ENCODE results near the gene CCNE1.

The CCNE1 gene

DNA sequence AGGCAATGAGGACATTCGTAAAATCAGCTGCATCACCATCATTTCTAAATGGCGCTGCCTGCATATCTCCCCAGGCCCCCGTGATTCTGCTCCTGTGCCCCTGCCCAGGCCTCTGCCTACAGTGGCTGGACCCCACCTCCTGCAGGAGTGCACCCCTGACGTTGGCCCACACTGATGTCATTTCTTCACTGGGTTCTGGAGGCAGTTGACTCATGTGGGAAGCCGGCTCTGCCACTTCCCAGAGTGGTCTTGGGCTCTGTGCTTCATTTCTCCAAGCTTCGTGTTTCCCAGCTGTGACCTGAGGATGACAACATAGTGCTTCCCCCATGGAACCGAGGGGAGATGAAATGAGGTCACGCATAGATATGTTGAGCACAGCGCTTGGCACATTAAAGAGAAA lies 19.9 kb downstream of the CCNE1 start:
- TF ChIP-seq, protein P1, sequence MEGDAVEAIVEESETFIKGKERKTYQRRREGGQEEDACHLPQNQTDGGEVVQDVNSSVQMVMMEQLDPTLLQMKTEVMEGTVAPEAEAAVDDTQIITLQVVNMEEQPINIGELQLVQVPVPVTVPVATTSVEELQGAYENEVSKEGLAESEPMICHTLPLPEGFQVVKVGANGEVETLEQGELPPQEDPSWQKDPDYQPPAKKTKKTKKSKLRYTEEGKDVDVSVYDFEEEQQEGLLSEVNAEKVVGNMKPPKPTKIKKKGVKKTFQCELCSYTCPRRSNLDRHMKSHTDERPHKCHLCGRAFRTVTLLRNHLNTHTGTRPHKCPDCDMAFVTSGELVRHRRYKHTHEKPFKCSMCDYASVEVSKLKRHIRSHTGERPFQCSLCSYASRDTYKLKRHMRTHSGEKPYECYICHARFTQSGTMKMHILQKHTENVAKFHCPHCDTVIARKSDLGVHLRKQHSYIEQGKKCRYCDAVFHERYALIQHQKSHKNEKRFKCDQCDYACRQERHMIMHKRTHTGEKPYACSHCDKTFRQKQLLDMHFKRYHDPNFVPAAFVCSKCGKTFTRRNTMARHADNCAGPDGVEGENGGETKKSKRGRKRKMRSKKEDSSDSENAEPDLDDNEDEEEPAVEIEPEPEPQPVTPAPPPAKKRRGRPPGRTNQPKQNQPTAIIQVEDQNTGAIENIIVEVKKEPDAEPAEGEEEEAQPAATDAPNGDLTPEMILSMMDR (IDR thresholded peaks at IDR 0.05; ENCODE audit: borderline replicate concordance, insufficient read depth, low read depth, low read length): no peak

DNA sequence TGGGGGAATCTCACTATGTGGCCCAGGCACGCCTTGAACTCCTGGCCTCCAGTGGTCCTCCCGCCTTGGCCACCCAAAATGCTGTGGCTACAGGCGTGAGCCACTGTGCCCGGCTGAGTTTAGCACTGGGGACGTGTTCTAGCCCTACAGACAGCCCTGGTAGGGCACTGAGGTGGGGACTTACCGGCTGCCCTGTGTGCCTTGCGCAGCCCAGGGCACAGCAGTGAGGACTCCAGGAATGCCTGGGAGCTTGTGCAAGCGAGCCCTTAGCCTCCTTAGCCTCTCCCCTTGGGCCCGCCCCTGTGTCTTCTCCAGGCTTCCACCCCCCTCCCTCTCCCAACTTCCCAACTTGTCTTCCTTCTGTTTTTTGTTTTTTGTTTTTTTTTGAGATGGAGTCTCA lies 21.0 kb downstream of the CCNE1 start:
- TF ChIP-seq, protein P1 (IDR thresholded peaks at IDR 0.05; ENCODE audit: borderline replicate concordance, insufficient read depth, low read depth, low read length): no peak
- no peak overlapping the region for H3K4me3 ChIP-seq (ENCODE audit: low read depth, low read length)

More for the DNA sequence above, 19.9 kb downstream of the CCNE1 start:
- H3K4me3 ChIP-seq (ENCODE audit: low read depth, low read length): no peak overlapping the region

DNA sequence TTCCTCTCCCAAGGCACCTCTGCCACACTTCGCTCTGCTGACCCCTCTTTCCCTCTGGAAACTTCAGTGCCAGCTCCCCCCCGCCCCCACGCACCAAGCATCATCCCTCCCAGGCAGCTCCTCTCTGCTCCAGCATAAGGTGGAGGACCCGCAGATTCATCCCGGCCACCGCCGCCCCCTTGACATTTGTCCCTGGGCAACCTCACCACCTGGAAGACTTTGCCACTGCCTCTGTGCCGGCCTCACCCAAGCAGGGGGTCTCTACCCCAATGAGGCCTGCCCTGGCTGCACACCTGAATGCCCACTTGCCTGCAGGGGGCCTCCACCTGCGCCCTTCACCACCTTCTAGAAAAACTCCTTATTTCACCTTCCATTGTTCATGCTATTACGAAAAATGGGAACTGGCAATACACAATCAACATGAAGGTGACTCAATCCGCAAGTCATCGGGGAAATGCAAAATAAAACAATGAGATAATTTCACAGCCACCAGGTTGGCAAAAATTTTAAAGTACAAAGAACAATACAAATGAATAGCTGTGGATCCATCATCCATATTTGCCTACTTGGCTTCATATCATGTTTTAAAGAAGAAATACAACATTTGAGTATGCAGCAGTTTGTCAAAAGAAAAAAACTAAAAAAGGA lies 21.9 kb downstream of the CCNE1 start:
- H3K4me3 ChIP-seq (ENCODE audit: low read depth, low read length): no peak overlapping the region
- TF ChIP-seq, protein P1 (IDR thresholded peaks at IDR 0.05; ENCODE audit: borderline replicate concordance, insufficient read depth, low read depth, low read length): no peak

DNA sequence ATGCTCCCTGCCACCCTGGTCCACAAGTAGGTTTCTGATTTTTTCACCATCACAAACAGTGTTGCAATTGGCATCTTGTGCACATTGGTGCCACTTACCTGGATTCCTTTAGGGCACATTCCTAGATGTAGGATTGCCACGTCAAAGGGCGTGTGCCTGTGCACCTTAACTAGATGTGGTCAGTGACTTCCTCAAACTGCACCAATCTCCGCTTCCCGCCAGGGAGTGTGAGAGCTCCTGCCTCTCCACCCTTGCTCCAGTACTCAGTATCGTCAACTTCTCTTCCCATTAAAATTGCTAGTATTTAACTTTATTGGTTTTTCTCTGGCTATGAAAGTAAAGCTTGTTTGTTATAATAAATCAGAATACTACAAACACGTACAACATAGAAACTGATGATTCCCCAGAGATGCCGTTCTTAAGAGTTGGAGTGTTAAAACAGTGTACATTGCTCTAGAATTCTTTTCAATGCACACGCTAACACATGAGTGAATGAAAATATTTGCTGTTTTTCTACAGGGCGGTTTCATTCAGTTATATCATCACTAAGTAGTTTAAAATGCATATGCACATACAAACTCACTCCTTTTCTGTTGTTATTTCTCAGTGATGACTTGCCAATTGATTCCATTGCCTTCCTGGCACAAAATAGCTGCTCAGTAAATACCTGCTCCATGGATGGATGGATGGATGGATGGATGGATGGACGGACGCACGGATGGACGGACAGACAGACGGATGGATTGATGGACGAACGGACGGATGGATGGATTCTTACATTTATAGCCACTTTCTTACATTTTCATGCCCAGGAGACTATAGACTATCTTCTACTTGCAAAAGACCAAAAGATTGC lies 23.4 kb downstream of the CCNE1 start:
- H3K4me3 ChIP-seq (ENCODE audit: low read depth, low read length): no peak overlapping the region
- TF ChIP-seq, protein P1 (IDR thresholded peaks at IDR 0.05; ENCODE audit: borderline replicate concordance, insufficient read depth, low read depth, low read length): no peak

DNA sequence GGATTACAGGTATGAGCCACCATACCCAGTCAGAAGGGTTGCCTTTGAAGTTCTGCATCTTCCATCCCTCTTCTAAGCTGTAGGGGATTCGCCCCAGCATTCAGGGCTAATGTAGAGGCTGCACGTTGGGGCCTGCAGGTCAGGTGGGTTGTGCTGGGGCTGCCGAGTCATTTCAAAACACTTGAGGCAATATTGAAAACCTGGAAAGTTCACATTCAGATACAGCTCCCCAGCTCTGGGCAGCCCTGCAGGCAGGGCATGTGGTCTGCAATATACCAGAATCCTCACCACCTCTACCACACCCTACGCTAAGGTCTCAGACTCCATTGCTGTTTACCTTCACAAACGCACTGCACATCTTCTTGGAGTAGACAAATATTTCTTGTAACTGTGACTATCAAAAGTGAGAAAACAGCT lies 24.6 kb downstream of the CCNE1 start:
- H3K4me3 ChIP-seq (ENCODE audit: low read depth, low read length): no peak overlapping the region
- TF ChIP-seq, protein P1 (IDR thresholded peaks at IDR 0.05; ENCODE audit: borderline replicate concordance, insufficient read depth, low read depth, low read length): no peak

DNA sequence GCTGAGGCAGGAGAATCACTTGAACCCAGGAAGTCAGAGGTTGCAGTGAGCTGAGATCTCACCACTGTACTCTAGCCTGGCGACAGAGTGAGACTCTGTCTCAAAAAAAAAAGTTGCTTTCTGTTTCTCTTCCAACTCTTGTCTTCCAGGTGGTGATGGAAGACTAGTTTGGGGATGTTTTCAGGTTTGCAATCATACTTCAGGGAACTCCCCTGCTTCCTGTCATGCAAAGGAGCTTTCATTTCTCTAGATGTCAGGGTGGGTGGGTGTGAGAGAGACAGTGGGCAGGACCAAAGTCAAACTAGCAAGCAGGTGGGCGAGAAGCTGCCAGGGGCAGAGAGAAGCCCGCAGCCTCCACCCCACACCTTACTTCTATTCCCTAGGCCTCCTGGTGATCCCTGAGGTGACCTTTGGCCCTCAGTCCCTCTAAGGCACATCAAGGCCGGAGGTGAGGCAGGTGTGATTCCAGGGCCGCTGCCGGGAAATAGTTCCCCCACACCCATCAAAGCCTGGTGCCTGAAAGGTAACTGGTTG lies 25.7 kb downstream of the CCNE1 start:
- TF ChIP-seq, protein P1 (IDR thresholded peaks at IDR 0.05; ENCODE audit: borderline replicate concordance, insufficient read depth, low read depth, low read length): no peak
- H3K4me3 ChIP-seq (ENCODE audit: low read depth, low read length): no peak overlapping the region

All from GM12875 (cell line).